Activated B cell treated with CpG ODN at 0.5 μM for 24 hours (primary cell): ENCODE measurements around the gene LDB1. TPM values are rescaled to one million over a fixed set of nuclear protein-coding genes. Genes with fewer than 3 reads are reported as not detected.

ENCODE experiments used
- ATAC-seq: fragments of 200-7000 bp; cut with Tn5 transposase; one replicate; pipeline ENCODE4 v1.10.0; 2021; ENCODE audit warnings: low read depth, mild to moderate bottlenecking, moderate library complexity
- CTCF ChIA-PET: fragments of 350-600 bp; sonication (Branson Sonifier 250); formaldehyde crosslinking; loops from one replicate; lab custom pipeline; 2021; ENCODE audit warnings: antibody characterized with exemption; lab: Charles Lee
- POLR2A ChIA-PET: fragments of 350-600 bp; sonication (Branson Sonifier 250); formaldehyde crosslinking; loops from one replicate; lab custom pipeline; 2021; ENCODE audit warnings: antibody characterized with exemption; lab: Charles Lee
- DNase-seq: peaks from one replicate; pipeline ENCODE4 v3.0.0; 2022
- H3K27ac Mint-ChIP-seq: one replicate; pipeline ENCODE4 v1.8.0; 2020; ENCODE audit warnings: mixed read lengths
- H3K27me3 Mint-ChIP-seq: one replicate; pipeline ENCODE4 v1.8.0; 2021; ENCODE audit warnings: mixed read lengths
- H3K36me3 Mint-ChIP-seq: one replicate; pipeline ENCODE4 v1.8.0; 2021; ENCODE audit warnings: low read depth, mixed read lengths
- H3K4me1 Mint-ChIP-seq: one replicate; pipeline ENCODE4 v1.8.0; 2021; ENCODE audit warnings: mixed read lengths
- H3K4me3 Mint-ChIP-seq: one replicate; pipeline ENCODE4 v1.8.0; 2020; ENCODE audit warnings: mild to moderate bottlenecking, mixed read lengths
- H3K9me3 Mint-ChIP-seq: one replicate; pipeline ENCODE4 v1.8.0; 2020; ENCODE audit warnings: mixed read lengths
- intact Hi-C: fragments of 100-400 bp; cut with micrococcal nuclease; formaldehyde crosslinking; loops from one replicate; pipeline ENCODE4 v1.15.1; 2024
- total RNA-seq: library from RNA; stranded (reverse); gene quantifications from 2 replicates; pipeline ENCODE4 v1.2.3, GENCODE V29; 2022
- TF ChIP-seq, protein P1 (sequence below): fragments of 200-600 bp; IDR thresholded peaks from one replicate; pipeline ENCODE4 v1.8.0; 2022; ENCODE audit warnings: antibody characterized with exemption, mild to moderate bottlenecking

The LDB1 gene
- total RNA-seq, 1 donor from 2014 or later: 61.9 TPM

DNA sequence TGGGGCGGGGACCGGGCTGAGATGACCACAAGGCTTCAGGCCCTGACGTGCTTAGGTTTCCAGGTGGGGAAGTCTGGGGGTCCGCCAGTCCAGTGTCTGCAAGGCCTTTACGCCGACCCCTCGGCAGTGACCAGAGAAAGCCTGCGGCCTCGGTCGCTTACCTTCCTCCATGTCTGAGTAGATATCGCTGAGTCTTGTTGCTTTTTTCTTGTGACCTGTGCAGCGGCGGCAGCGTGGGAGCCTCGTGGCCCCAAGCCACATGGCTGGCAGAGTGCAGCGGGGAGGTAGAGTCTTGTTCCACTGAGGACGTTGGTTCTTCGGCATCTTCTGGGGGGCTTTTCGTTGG, 32.4 kb upstream of the LDB1 start:
- DNase-seq (no peak), ATAC-seq (peak; percentile 10)
- Mint-ChIP-seq H3K27ac (peak overlapping the region; percentile 93), H3K9me3 (no peaks in the 10 kb centered on the region), H3K4me1 (peaks cover 35% of the 10 kb centered on the region), H3K4me3 (peak overlapping the region; percentile 97), H3K36me3 (peaks cover 83% of the 10 kb centered on the region), H3K27me3 (no peaks in the 10 kb centered on the region)
- ChIA-PET POLR2A (interaction anchor here (0.9 to 2.3 kb wide), 9 partner anchors 14 to 591 kb away, joined by 3 to 11 read pairs (median 6); partner anchors contain the start of genes PPRC1, SUFU and WBP1L), CTCF (interaction anchor here (0.9 to 1.4 kb wide), 2 partner anchors 21 to 77 kb away, joined by 3 to 4 read pairs; no protein-coding TSS in a partner anchor)
- intact Hi-C loops: loop anchor here (1.0 to 10.0 kb wide), 9 partner anchors 20 to 490 kb away; partner anchors contain the start of genes ARMH3, CUEDC2, GBF1 and LDB1
- TF ChIP-seq, protein P1, sequence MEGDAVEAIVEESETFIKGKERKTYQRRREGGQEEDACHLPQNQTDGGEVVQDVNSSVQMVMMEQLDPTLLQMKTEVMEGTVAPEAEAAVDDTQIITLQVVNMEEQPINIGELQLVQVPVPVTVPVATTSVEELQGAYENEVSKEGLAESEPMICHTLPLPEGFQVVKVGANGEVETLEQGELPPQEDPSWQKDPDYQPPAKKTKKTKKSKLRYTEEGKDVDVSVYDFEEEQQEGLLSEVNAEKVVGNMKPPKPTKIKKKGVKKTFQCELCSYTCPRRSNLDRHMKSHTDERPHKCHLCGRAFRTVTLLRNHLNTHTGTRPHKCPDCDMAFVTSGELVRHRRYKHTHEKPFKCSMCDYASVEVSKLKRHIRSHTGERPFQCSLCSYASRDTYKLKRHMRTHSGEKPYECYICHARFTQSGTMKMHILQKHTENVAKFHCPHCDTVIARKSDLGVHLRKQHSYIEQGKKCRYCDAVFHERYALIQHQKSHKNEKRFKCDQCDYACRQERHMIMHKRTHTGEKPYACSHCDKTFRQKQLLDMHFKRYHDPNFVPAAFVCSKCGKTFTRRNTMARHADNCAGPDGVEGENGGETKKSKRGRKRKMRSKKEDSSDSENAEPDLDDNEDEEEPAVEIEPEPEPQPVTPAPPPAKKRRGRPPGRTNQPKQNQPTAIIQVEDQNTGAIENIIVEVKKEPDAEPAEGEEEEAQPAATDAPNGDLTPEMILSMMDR: no peak

DNA sequence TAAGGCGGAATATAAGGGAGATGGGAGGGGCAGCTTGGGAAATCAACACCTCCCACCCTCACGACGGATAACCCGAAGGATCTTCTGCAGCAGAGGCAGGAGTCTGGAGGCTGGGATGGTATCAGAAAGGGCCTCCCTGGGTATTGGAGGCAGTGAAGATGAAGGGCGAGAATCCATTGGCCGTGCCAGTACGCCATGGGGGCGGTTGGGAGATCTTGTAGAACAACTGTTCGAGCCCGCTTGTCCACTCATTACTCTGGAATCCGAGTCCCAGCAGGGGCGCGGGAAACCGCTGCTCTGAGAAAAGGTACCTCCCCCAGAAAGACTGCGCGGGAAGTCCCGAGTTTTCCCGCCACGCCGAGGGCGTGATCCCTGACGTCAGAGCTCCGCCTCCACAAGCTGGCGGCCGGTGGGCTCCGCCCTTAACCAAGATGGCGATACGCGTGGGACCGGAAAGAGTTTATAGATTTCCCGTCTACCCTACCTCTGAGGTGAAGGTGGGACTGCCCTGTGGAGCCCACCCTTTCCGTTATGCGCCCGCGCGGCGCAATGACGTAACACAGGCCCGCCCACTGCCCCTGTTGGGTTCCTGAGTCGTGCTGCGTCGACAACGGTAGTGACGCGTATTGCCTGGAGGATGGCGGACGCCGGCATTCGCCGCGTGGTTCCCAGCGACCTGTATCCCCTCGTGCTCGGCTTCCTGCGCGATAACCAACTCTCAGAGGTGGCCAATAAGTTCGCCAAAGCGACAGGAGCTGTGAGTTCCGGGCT, 31.8 kb upstream of the LDB1 start, which contains the start of gene NOLC1:
TSS of gene NOLC1 (plus strand) at position 616 of the 771 bp plus-strand sequence. CDS start at position 638, 22 bp downstream.
- peaks cover 35% of the 10 kb centered on the region for H3K4me1 Mint-ChIP-seq
- H3K9me3 Mint-ChIP-seq: no peaks in the 10 kb centered on the region
- no peaks in the 10 kb centered on the region for H3K27me3 Mint-ChIP-seq
- peak within 1 kb of the TSS; percentile 93 for H3K27ac Mint-ChIP-seq
- peak within 1 kb of the TSS; percentile 97 for H3K4me3 Mint-ChIP-seq
- peak; percentile 96 for ATAC-seq
- ChIA-PET POLR2A (interaction anchor here (0.6 to 2.3 kb wide), 16 partner anchors 9 to 592 kb away, joined by 3 to 11 read pairs (median 4); partner anchors contain the start of genes CUEDC2, OGA, PPRC1 and SUFU), CTCF (interaction anchor here (0.6 to 1.4 kb wide), 3 partner anchors 20 to 371 kb away, joined by 3 to 4 read pairs (median 3); no protein-coding TSS in a partner anchor)
- H3K36me3 Mint-ChIP-seq: peaks cover 83% of the 10 kb centered on the region
- TF ChIP-seq, protein P1: no peak
- peak; percentile 99 for DNase-seq
- intact Hi-C loops: loop anchor here (1.0 to 10.0 kb wide), 9 partner anchors 20 to 490 kb away; partner anchors contain the start of genes ARMH3, CUEDC2, GBF1 and LDB1

DNA sequence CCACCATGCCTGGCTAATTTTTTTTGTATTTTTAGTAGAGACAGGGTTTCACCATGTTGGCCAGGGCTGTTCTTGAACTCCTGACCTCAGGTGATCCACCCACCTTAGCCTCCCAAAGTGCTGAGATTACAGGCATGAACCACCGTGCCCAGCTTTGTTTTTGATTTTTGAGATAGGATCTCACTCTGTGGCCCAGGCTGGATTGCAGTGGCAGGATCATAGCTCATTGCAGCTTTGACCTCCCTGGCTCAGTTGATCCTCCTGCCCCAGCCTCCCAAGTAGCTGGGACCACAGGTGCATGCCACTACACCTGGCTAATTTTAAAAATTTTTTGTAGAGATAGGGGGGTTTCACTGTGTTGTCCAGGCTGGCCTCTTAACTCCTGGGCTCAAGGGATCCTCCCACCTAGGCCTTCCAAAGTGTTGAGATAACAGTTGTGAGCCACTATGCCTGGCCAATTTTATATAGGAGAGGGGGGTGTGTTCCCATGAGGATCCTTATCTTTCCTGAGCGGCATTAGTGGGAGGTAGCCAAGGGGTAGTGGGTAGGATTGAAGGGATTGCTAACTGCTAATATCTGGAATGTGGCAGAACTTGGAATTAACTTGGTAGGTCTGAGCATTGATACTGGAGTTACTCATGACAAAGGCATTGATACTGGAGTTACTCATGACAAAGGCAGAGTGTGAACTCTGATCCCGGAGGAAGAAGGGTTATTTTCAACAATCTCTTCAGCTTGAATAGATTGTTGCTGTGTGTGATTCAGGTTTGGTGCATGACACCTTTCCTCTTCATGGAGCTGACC, 31.0 kb upstream of the LDB1 start:
- CTCF ChIA-PET: interaction anchor here (0.6 to 1.4 kb wide), 3 partner anchors 19 to 370 kb away, joined by 3 to 4 read pairs (median 3); no protein-coding TSS in a partner anchor
- Mint-ChIP-seq H3K36me3 (peaks cover 82% of the 10 kb centered on the region), H3K27me3 (no peaks in the 10 kb centered on the region), H3K9me3 (no peaks in the 10 kb centered on the region), H3K27ac (peak overlapping the region; percentile 93), H3K4me1 (peaks cover 35% of the 10 kb centered on the region), H3K4me3 (peak overlapping the region; percentile 97)
- TF ChIP-seq, protein P1: no peak
- POLR2A ChIA-PET: interaction anchor here (0.6 to 2.3 kb wide), 16 partner anchors 10 to 593 kb away, joined by 3 to 11 read pairs (median 4); partner anchors contain the start of genes CUEDC2, OGA, PPRC1 and WBP1L
- intact Hi-C loops: loop anchor here (5.0 to 10.0 kb wide), 3 partner anchors 94 to 491 kb away; partner anchors contain the start of genes CUEDC2, GBF1, PITX3 and TRIM8
- no peak for ATAC-seq
- no peak for DNase-seq

DNA sequence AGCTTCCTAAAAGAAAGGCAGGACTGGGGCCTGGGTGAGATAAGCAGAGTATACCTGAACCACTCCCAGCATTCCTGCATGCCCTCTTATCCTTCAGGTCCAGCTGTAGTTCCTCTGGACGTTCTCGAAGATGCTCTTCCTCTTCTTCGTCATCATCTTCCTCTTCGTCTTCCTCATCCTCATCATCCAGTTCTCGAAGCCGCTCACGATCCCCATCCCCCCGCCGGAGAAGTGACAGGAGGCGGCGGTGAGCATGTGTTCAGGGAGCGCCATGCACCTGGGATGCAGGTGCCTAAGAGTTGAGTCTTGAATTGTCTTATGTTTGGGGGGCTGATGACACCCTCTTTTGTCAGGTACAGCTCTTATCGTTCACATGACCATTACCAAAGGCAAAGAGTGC, 28.1 kb upstream of the LDB1 start:
- Mint-ChIP-seq H3K27ac (peak overlapping the region; percentile 27), H3K4me3 (no peak overlapping the region), H3K4me1 (peaks cover 22% of the 10 kb centered on the region), H3K27me3 (no peaks in the 10 kb centered on the region), H3K9me3 (no peaks in the 10 kb centered on the region), H3K36me3 (peaks cover 89% of the 10 kb centered on the region)
- intact Hi-C loops: no loop called here
- TF ChIP-seq, protein P1: no peak
- POLR2A ChIA-PET: no interaction called here
- CTCF ChIA-PET: no interaction called here
- no peak for DNase-seq
- ATAC-seq: no peak
